Measurements from ENCODE around the gene GTPBP2.
A peak's percentile ranks its signal among the peaks of the same experiment; 100 is the strongest.

GTPBP2 gene

GRCh38 chr6:43584892-43585570, 44.0 kb downstream of the GTPBP2 start:
- no peak for TF ChIP-seq CTCF (IDR thresholded peaks at IDR 0.05; ENCODE audit: borderline replicate concordance, insufficient read depth, low read depth, low read length)
- H3K4me3 ChIP-seq (ENCODE audit: low read depth, low read length), result no peak overlapping the region

- no peak for TF ChIP-seq CTCF (IDR thresholded peaks at IDR 0.05; ENCODE audit: borderline replicate concordance, insufficient read depth, low read depth, low read length)
- no peak overlapping the region for H3K4me3 ChIP-seq (ENCODE audit: low read depth, low read length)
Observed at GRCh38 chr6:43582911-43583310, 46.2 kb downstream of the GTPBP2 start.

GRCh38 chr6:43579171-43579570, 49.9 kb downstream of the GTPBP2 start:
- H3K4me3 ChIP-seq (ENCODE audit: low read depth, low read length), result no peak overlapping the region
- TF ChIP-seq CTCF (IDR thresholded peaks at IDR 0.05; ENCODE audit: borderline replicate concordance, insufficient read depth, low read depth, low read length), result no peak

GRCh38 chr6:43578748-43579147, 50.3 kb downstream of the GTPBP2 start:
- no peak for TF ChIP-seq CTCF (IDR thresholded peaks at IDR 0.05; ENCODE audit: borderline replicate concordance, insufficient read depth, low read depth, low read length)
- H3K4me3 ChIP-seq (ENCODE audit: low read depth, low read length), result no peak overlapping the region

- TF ChIP-seq CTCF (IDR thresholded peaks at IDR 0.05; ENCODE audit: borderline replicate concordance, insufficient read depth, low read depth, low read length), result 0 out of 2 replicates have a peak, but pooled peaks have one; percentile 6
Observed at GRCh38 chr6:43575772-43576551, 53.1 kb downstream of the GTPBP2 start, which contains the start of the genes POLH and XPO5. Gene POLH (plus strand): TSS chr6:43576185. CDS start chr6:43582320, 6,135 bp downstream. Gene XPO5 (minus strand): TSS chr6:43576038. CDS start chr6:43575864, 174 bp downstream.

GRCh38 chr6:43575105-43575771, 53.8 kb downstream of the GTPBP2 start:
- peak overlapping the region; percentile 82 for H3K4me3 ChIP-seq (ENCODE audit: low read depth, low read length)
- TF ChIP-seq CTCF (IDR thresholded peaks at IDR 0.05; ENCODE audit: borderline replicate concordance, insufficient read depth, low read depth, low read length), result no peak

More at GRCh38 chr6:43575772-43576551, 53.1 kb downstream of the GTPBP2 start, which contains the start of the genes POLH and XPO5:
- peak within 1 kb of the TSS; percentile 82 for H3K4me3 ChIP-seq (ENCODE audit: low read depth, low read length)
